ENCODE measurements around the gene CLTCL1.
"Not testable (repeated sequence)": the region's sequence is repeated elsewhere in the genome, so short reads cannot be mapped to it uniquely, and the experiment has no call there.

Gene CLTCL1

DNA sequence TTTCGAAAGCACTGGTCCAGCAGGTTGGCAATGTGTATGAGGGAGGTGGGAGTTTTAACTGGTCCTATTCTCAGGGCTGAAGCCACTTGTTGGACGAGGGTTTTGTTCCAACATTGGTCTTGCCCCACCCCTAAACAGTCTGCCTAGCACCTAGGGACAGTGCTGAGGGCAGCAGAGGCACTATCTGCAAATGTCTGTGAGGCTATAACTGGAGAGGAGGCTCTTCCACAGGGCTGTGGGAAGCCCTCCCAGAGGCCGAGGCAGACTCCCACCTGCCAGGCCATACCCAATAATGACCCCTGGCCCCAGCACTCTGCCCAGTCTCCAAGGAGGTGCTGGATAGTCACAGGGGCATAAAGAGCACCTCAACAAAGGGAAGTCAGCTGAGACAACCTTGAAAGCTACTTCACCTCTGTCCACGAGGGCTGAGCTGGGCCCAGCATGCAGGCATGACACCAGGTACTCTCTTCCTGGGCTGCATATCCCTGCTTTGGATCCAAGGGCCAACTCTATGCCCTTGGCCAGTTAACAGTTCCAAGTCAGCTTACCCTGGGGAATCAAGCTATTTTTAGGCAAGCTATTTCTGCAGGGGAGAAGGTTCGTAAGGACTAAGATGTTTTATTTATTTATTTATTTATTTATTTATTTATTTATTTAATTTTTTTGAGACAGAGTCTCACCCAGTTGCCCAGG, 72.8 kb downstream of the CLTCL1 start:
- no peak for DNase-seq (ENCODE audit: low read depth in 2 of 2, low spot score in 1 of 2)

DNA sequence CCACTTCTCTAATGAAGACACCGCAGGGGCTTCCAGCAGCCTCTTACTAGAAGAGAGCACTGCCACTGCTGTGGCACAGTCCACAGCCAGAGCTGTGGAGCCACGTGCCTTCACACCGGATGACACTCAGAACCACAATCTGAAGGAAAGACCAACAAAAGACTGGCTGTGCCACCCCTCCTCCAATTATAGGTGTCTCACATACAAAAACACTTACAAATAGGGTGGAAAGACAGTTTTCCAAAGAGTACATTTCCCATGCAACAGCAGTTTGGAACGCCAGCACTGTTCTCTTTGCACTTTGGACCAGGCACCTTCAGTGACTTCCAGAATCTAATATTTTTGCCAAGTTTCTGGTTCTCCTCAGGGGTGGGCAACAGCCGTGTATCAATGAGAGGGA, 74.9 kb downstream of the CLTCL1 start:
- DNase-seq (ENCODE audit: low read depth in 2 of 2, low spot score in 1 of 2) = no peak

DNA sequence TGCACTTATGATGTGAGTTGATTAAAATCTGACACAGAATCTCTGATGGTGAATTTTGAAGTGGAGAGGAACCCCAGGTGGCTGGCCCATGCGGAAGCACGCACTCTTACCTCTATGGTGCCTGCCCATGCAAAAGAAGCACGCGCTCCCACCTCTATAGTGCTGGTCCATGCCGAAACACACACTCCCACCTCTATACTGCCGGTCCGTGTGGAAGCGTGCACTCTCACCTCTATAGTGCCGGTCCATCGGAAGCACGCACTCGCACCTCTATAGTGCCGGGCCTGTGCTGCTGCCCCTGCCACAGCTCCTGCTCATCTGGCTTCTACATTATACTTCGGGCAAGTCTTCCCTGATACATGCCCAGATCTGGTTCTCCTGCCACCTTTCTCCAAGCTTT, 76.2 kb downstream of the CLTCL1 start:
- no peak for DNase-seq (ENCODE audit: low read depth in 2 of 2, low spot score in 1 of 2)

DNA sequence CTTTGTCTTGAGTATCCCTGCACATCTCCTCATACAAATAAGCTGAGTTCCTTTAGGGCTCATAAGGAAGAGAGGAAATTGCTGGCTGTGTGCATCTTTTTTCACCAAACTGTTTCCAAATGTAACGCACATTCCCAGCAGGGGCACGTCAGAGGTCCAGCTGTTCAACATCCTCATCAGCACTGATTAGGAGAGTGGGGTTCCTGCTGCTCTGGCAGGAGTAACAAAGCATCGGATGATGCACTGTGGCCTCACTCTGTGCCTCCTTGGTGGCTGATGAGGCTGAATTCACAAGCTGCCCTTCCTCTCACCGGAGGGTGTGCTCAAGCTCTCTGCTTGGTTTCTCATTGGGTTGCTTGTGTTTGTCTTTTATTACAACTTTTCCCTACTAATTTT, 77.4 kb downstream of the CLTCL1 start:
- no peak for DNase-seq (ENCODE audit: low read depth in 2 of 2, low spot score in 1 of 2)

DNA sequence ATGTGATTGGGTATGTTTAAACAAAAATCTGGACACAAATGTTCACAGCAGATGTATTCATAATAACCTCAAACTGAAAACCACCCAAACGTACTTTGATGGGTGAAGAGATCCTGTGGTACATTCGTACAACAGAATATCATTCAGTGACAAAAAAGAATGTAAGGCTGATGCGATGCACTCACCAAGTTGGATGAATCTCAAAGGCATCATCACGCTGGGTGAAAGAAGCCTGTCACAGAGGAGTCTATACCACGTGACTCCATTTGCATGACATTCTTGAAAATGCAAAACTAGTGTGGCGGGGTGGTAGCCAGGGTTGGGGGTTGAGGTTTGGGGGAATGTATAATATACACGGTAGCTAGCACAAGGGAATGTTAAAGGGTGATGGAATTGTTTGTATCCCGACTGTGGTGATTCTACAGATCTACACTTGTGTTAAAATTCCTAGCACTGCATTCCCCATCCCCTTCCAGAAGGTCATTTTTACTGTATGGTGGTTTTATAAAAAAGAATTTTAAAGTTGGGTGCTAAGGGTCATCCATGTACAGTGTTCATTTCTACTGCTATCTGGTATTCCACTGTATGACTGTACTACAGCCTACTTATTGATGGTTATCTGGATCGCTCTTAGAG, 78.0 kb downstream of the CLTCL1 start:
- DNase-seq (ENCODE audit: low read depth in 2 of 2, low spot score in 1 of 2) = no peak

DNA sequence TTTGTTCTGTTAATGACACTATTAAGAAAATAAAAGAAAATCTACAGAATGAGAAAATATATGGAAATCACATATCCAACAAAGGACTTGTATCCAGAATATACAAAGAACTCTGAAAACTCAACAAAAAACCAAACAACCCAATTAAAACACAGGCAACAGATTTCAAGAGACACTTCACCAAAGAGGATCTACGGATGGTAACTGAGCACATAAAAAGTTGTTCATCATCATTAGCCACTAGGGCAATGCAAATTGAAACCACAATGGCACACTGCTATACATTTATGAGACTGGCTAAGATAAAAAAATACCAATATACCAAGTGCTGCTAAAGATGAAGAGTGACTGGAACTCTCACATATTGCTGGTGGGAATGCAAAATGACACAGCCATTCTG, 78.5 kb downstream of the CLTCL1 start:
- DNase-seq (ENCODE audit: low read depth in 2 of 2, low spot score in 1 of 2) = no peak

DNA sequence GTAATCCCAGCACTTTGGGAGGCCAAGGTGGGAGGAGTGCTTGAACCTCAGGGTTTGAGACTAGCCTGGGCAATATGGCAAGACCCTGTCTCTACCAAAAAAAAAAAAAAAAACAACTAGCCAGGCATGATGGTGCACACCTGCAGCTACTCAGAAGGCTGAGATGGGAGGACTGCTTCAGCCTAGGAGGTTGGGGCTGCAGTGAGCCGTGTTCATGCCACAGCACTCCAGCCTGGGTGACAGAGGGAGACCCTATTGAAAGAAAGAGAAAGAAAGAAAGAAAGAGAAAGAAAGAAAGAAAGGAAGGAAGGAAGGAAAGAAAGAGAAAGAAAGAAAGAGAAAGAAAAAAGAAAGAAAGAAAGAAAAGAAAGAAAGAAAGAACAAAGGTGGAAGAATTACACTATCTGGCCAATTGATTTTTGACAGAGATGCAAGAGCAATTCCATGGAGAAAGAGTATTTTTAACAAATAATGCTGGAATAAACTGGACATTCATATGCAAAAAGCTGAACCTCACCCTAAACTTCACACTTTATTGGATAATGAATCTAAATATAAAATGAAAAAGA, 79.1 kb downstream of the CLTCL1 start:
- no peak for DNase-seq (ENCODE audit: low read depth in 2 of 2, low spot score in 1 of 2)

DNA sequence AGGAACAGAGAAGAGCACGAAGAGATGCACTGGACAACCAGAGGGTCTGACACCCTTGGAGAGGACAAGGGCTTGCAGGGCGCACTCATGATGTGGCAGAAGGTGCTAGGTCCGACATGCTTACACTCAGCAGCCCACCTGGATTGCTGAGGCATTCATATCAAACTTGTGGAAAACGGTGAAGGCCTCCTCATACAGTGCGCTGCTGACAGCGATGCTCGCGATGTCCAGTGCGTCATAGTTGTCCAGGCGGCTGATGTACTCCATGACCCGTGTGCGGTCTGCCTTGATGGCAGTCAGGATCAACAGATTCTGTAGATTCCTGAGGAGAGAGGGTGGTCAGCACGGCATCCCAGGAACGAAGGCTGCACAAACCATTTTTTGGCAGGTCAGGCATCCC, 81.3 kb downstream of the CLTCL1 start:
- DNase-seq (ENCODE audit: low read depth in 2 of 2, low spot score in 1 of 2) = no peak

DNA sequence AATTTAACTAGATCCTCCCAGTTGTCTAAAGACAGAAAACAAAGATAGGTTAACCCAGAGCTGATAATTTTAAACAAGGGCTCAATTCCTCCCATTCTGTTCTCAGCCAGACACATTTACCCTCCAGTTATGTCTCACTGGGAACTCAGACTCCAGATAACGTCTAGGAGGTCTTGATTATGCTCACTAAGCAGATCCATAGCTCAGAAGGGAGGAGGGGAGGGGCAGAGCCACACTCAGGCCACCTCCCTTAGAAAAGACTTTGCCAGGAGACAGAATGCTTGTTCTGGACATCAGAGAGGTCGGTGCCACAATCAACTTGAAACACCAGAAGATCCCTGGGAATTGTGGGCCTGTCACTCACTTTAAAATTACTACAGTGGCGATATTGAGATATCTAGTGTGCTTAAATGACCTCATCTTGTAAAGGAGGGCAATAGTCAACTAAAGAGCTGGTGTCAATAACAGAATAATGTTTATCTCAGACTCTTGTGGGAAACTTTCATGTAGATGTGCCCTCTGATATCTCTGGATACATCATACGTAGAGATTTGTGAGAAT, 83.2 kb downstream of the CLTCL1 start:
- DNase-seq (ENCODE audit: low read depth in 2 of 2, low spot score in 1 of 2) = no peak

DNA sequence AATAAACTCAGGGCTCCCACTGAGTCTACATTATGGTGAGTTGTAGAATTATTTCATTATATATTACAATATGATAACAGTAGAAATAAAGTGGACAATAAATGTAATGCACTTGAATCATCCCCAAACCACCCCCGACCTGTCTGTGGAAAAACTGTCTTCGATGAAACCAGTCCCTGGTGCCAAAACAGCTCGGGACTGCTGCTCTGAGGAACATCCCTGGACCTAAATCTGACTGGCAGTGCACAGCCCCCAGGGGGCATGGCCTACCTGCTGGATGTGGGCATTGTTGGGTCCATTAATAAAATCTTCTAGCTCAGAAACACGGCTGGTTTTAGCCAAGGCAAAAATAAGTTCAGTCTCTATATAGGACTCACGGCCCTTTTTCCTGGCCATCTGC, 83.6 kb downstream of the CLTCL1 start:
- DNase-seq (ENCODE audit: low read depth in 2 of 2, low spot score in 1 of 2) = no peak

DNA sequence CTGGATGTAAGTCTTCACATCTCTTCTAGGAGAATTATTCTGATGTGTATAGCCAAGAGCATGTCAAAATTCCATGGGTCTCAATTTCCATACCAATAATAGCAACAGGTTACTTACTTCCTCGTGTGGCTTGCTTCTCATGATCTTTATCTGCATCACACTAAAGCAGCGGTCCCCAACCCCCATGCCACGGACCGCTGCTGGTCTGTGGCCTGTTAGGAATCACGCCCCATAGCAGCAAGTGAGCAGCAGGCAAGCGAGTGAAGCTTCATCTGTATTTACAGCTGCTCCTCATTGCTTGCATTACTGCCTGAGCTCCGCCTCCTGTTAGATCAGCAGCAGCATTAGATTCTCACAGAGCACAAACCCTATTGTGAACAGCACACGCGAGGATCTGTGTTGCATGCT, 84.1 kb downstream of the CLTCL1 start:
- no peak for DNase-seq (ENCODE audit: low read depth in 2 of 2, low spot score in 1 of 2)

DNA sequence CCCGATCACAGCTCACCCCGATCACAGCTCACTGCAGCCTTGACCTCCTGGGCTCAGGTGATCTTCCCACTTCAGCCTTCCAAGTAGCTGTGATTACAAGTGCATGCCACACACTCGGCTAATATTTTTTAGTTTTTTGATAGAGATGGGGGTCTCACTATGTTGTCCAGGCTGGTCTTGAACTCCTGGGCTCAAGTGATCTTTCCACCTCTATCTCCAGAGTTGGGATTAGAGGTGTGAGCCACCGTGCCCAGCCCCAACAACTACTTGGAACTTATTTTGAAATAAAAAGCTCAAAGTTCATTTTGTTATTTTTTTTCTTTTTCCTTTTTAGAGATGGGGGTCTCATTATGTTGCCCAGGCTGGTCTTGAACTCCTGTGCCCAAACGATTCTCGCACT, 85.2 kb downstream of the CLTCL1 start:
- DNase-seq (ENCODE audit: low read depth in 2 of 2, low spot score in 1 of 2) = no peak

DNA sequence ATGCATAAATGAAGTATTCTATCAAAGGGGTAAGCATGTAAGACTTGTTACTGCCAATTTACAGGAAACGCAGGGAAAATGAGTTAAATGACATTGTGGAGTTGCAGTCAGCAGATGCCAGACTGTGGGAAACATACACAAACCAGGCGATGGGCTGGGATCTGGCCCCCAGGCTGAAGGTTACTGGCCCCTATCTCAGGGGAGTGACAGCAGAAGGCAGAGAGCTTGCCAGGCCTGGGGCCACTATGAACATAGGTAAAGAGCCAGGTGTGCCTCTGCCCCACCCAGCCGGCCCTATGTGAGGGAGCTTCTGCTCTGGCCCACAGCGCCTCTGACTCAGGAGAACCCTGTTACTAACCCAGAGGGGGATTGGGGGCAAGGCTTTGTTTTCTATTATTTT, 86.9 kb downstream of the CLTCL1 start:
- DNase-seq (ENCODE audit: low read depth in 2 of 2, low spot score in 1 of 2) = no peak

DNA sequence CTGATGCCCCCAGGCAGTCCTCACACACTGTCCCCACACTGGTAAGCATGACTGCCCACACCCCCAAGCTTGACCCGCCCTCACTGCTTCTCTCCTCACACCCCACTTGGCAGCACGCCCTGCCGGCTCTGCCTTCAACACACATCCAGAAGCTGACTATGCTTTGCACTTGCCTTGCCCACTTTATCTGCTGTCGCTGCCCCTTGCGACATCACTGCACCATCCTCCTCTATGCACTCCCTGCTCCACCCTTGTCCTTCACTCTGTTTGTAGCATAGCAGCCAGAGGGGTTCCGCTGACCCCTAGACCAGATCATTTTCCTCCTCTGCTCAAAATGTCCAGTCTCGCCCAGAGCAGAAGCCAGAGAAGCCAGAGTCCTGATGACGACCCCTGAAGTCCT, 87.7 kb downstream of the CLTCL1 start:
- no peak for DNase-seq (ENCODE audit: low read depth in 2 of 2, low spot score in 1 of 2)

DNA sequence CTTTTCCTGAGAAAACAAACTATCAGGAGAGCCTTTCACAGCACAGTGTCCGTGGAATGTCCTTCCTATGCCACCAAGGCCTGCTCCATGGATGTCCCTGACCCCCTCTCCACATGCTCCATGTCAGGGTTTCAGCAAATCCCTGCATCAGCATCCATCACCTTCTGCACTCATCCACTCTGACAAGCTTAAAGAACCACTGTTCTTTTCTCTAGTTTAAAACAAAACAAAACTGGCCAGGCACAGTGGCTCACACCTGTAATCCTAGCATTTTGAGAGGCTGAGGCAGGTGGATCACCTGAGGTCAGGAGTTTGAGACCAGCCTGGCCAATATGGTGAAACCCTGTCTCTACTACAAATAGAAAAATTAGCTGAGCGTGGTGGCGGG, 88.7 kb downstream of the CLTCL1 start:
- not testable (repeated sequence) for DNase-seq (ENCODE audit: low read depth in 2 of 2, low spot score in 1 of 2)

DNA sequence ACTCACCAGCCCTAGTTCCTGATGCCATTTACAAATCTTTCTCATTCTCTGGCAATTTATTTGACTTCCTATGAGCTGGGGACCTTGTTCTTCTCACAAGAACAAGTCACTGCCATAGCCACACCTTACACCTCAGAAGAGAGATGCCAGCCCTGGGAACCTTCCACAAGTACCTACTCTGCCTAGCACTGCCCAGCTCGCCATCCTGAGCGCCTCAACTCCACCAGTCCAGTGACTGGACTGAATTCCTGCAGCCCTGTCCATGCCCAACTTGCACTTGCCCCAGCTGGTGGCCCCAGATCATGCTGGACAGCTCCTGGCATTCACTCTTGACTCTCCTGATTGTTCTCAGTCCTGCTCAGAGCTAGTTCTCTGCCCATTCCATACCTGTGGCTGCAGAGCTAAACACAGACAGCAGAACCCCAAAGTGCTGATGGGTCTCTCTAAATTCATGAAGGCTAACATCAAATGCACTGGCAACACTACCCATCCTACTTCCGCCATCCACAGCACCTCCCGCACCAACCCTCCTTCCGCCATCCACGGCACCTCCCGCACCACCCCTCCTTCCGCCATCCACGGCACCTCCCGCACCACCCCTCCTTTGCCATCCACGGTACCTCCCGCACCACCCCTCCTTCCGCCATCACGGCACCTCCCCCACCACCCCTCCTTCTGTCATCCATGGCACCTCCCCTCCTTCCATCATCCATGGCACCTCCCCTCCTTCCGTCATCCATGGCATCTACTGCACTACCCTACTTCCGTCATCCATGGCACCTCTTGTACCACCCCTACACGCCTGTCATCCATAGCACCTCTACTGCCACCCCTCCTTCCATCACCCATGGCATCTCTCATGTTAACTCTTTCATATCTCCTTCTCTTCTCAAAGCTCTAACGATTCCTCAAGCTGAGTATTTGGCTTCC, 89.4 kb downstream of the CLTCL1 start:
- DNase-seq (ENCODE audit: low read depth in 2 of 2, low spot score in 1 of 2) = no peak

DNA sequence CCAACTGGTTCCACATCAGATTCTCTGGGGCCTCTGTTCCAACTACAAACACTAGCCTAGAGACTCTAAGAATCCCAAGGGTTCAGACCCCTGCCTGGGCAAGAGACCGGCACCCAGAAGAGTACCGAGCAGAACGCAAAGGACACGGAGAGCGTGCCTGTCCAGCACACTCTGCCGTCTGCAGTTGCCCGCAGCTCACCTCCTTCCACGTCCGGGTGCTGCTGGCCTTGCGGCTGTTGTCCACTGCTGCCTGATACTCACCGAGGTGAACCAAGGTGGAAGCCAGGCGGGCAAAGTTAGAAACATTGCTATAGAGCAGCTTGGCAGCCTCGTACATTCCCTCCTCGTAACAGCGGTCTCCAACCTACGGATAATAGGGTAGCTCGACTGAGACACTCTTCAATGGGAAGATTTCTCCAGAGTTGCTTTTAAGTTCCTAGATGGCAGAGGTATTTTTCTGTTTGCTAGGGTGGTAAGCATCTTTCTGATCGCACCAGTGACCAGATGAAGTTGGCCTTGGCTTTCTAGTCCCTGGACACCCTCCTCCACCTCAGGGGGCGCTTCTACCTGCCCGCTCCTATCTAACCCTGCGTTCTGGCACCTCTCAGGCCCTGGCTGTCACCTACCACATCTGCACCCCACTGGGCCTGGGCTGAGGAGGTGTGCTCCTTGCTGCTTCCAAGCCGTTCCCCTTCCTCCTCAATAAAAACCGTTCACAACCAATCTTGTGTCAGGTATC, 90.2 kb downstream of the CLTCL1 start:
- no peak for DNase-seq (ENCODE audit: low read depth in 2 of 2, low spot score in 1 of 2)

DNA sequence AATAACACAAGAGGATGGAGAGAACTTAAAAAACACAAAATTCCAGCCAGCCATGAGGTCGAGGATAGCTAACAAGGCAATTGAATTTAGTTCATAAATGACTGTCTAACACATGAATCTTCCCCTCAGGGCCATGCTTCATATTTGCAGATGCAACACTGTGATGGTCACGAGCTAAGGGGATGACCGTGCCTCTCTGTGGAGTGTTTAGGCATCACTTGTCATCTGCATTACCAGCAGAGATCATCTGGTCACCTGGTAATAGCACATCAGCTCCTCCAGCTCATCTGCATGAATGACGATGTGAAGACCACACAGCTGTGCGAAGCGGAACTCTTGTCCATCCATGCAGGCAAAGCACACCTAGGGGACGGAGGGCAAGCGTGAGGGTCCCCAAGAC, 92.0 kb downstream of the CLTCL1 start:
- no peak for DNase-seq (ENCODE audit: low read depth in 2 of 2, low spot score in 1 of 2)

DNA sequence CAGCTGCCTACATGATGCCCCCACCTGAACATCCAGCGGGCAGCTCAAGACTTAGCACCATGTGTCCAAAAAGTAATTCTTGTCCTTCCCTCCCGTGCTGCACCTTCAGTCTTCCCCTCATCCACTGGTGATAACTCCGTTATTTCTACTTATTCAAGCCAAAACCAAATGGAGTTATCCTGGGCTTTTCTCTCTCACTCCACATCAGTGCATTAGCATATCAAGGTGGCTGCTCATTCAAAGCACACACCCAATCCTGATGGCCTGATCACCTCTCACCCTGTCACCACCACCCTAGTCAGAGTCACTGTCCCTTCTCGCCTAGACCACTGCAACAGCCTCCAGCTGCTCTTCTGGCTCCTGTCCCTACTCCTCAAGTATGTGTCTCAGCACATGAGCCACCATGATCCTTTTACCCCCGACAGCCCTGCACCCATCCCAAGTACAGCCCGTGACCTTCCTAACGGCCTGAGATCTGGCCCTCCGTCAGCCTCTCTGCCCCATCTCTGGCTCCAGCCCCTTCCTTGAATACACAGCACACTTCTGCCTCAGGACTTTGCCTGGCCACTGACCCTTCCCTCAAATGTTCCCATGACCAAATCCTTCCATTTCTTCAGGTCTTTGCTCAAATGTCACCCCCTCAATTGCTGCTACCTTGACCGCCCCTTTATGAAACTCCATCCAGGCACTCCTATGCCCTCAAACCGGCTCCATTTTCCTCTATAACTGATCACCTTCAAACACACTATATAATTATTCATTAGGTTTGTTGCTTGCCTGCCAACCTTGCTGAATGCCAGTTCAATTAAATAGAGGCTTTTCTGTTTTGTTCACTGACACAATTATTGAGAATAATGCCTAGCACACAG, 93.3 kb downstream of the CLTCL1 start:
- DNase-seq (ENCODE audit: low read depth in 2 of 2, low spot score in 1 of 2) = no peak
